K562 (cell line): Measurements from ENCODE around the gene RSF1. TPM values are rescaled to one million over a fixed set of nuclear protein-coding genes. Genes with fewer than 3 reads are reported as not detected.

Experiments
- CC2D1A ChIP-seq: fragments of 450-650 bp; IDR thresholded peaks from 2 replicates; pipeline ENCODE4 v1.6.1; 2017; ENCODE audit warnings: mild to moderate bottlenecking
- GABPB1 ChIP-seq: sonication (generic); formaldehyde crosslinking; IDR thresholded peaks from 2 replicates; pipeline ENCODE4 v1.8.0; 2022; ENCODE audit warnings: mild to moderate bottlenecking, missing genetic modification reagents
- ZBTB12 ChIP-seq: fragments of 250-450 bp; sonication (Bioruptor Pico); IDR thresholded peaks from 2 replicates; pipeline ENCODE4 v1.4.0; 2020
- polyA plus RNA-seq, 8 experiments: library from polyadenylated mRNA; depleted of rRNA in 4 of 8; stranded (reverse) in 5 of 8; unstranded in 3 of 8; fragments of >200 nt; fragmentation: Nextera tagmentation in 2 of 8; fragmentation: Illumina TruSeq in 1 of 8; extraction: Ambion mirVana in 2 of 8; extraction: Trizol in 1 of 8; gene quantifications; 2 replicates each; pipeline versions ENCODE4 v1.2.1 to v1.2.3, GENCODE V29; 2011 to 2014; ENCODE audit warnings: inconsistent platforms in 1 of 8, missing spikeins in 1 of 8
- total RNA-seq, 7 experiments: library from RNA; depleted of rRNA in 6 of 7; stranded (reverse); fragments of >200 nt in 6 of 7; fragmentation: Illumina TruSeq in 2 of 7; extraction: Trizol in 2 of 7; gene quantifications; 2 replicates each; pipeline versions ENCODE4 v1.2.1 to v1.2.3, GENCODE V29; 2011 to 2021; ENCODE audit warnings: low replicate concordance in 1 of 7
- TF ChIP-seq, protein P1 (sequence below): fragments of 450-650 bp; IDR thresholded peaks from 2 replicates; pipeline ENCODE4 v1.6.1; 2016; ENCODE audit warnings: mild to moderate bottlenecking, moderate library complexity

Gene RSF1
- total and polyA plus RNA-seq, 9 of the 15 experiments (the other 6 are each of a cell fraction or from before 2014, with no cell fraction given), result 9.7 to 63.6 (median 42.8) TPM

DNA sequence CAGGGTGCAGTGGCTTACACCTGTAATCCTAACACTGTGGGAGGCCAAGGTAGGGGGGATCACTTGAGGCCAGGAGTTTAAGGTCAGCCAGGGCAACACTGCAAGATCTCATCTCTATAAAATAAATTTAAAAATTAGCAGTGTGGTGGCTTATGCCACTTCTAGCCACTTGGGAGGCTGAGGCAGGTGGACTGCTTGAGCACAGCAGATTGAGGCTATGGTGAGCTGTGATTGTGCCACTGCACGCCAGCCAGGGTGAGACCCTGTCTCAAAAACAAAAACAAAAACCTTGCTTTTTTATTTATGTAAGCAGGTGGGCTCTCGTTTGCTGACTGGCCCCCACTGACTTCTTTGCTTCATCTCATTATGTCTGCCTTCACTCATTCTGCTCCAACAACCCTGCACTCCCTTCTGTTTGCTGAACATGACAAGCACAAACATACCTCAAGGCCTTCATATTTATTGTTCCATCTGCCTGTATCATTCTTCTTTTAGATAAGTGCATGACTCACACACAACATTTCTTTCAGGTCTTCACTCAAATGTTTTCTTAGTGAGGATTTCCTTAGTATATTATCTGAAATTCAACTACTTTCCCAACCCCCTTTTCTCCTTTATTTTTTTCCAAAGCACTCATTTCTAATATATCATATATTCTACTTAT lies 150.5 kb downstream of the RSF1 start (continued):
- TF ChIP-seq, protein P1, sequence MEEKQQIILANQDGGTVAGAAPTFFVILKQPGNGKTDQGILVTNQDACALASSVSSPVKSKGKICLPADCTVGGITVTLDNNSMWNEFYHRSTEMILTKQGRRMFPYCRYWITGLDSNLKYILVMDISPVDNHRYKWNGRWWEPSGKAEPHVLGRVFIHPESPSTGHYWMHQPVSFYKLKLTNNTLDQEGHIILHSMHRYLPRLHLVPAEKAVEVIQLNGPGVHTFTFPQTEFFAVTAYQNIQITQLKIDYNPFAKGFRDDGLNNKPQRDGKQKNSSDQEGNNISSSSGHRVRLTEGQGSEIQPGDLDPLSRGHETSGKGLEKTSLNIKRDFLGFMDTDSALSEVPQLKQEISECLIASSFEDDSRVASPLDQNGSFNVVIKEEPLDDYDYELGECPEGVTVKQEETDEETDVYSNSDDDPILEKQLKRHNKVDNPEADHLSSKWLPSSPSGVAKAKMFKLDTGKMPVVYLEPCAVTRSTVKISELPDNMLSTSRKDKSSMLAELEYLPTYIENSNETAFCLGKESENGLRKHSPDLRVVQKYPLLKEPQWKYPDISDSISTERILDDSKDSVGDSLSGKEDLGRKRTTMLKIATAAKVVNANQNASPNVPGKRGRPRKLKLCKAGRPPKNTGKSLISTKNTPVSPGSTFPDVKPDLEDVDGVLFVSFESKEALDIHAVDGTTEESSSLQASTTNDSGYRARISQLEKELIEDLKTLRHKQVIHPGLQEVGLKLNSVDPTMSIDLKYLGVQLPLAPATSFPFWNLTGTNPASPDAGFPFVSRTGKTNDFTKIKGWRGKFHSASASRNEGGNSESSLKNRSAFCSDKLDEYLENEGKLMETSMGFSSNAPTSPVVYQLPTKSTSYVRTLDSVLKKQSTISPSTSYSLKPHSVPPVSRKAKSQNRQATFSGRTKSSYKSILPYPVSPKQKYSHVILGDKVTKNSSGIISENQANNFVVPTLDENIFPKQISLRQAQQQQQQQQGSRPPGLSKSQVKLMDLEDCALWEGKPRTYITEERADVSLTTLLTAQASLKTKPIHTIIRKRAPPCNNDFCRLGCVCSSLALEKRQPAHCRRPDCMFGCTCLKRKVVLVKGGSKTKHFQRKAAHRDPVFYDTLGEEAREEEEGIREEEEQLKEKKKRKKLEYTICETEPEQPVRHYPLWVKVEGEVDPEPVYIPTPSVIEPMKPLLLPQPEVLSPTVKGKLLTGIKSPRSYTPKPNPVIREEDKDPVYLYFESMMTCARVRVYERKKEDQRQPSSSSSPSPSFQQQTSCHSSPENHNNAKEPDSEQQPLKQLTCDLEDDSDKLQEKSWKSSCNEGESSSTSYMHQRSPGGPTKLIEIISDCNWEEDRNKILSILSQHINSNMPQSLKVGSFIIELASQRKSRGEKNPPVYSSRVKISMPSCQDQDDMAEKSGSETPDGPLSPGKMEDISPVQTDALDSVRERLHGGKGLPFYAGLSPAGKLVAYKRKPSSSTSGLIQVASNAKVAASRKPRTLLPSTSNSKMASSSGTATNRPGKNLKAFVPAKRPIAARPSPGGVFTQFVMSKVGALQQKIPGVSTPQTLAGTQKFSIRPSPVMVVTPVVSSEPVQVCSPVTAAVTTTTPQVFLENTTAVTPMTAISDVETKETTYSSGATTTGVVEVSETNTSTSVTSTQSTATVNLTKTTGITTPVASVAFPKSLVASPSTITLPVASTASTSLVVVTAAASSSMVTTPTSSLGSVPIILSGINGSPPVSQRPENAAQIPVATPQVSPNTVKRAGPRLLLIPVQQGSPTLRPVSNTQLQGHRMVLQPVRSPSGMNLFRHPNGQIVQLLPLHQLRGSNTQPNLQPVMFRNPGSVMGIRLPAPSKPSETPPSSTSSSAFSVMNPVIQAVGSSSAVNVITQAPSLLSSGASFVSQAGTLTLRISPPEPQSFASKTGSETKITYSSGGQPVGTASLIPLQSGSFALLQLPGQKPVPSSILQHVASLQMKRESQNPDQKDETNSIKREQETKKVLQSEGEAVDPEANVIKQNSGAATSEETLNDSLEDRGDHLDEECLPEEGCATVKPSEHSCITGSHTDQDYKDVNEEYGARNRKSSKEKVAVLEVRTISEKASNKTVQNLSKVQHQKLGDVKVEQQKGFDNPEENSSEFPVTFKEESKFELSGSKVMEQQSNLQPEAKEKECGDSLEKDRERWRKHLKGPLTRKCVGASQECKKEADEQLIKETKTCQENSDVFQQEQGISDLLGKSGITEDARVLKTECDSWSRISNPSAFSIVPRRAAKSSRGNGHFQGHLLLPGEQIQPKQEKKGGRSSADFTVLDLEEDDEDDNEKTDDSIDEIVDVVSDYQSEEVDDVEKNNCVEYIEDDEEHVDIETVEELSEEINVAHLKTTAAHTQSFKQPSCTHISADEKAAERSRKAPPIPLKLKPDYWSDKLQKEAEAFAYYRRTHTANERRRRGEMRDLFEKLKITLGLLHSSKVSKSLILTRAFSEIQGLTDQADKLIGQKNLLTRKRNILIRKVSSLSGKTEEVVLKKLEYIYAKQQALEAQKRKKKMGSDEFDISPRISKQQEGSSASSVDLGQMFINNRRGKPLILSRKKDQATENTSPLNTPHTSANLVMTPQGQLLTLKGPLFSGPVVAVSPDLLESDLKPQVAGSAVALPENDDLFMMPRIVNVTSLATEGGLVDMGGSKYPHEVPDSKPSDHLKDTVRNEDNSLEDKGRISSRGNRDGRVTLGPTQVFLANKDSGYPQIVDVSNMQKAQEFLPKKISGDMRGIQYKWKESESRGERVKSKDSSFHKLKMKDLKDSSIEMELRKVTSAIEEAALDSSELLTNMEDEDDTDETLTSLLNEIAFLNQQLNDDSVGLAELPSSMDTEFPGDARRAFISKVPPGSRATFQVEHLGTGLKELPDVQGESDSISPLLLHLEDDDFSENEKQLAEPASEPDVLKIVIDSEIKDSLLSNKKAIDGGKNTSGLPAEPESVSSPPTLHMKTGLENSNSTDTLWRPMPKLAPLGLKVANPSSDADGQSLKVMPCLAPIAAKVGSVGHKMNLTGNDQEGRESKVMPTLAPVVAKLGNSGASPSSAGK, result no peak
- TF ChIP-seq GABPB1 (no peak), CC2D1A (no peak), ZBTB12 (CRISPR knock-in tag) (no peak)
